Chondrocyte (in vitro differentiated cells): Measurements from ENCODE around the gene SH3PXD2A. TPM values are rescaled to one million over a fixed set of nuclear protein-coding genes. Genes with fewer than 3 reads are reported as not detected.

Source experiments
- DNase-seq: peaks from one replicate; pipeline ENCODE4 v3.0.0; 2021; ENCODE audit warnings: mixed read lengths, low spot score
- H3K27ac Mint-ChIP-seq: one replicate; pipeline ENCODE4 v1.8.0; 2021; ENCODE audit warnings: mild to moderate bottlenecking, moderate library complexity, mixed read lengths; ENCODE audit not compliant: unreplicated experiment
- H3K27me3 Mint-ChIP-seq: 2 replicates; pipeline ENCODE4 v1.8.0; 2021; ENCODE audit warnings: low read depth, mixed read lengths
- H3K36me3 Mint-ChIP-seq: 2 replicates; pipeline ENCODE4 v1.8.0; 2021; ENCODE audit warnings: low read depth, mixed read lengths
- H3K4me1 Mint-ChIP-seq: 2 replicates; pipeline ENCODE4 v1.8.0; 2021; ENCODE audit warnings: low read depth, mild to moderate bottlenecking, mixed read lengths
- H3K4me3 Mint-ChIP-seq: one replicate; pipeline ENCODE4 v1.8.0; 2021; ENCODE audit warnings: mild to moderate bottlenecking, moderate library complexity, mixed read lengths; ENCODE audit not compliant: unreplicated experiment
- H3K9me3 Mint-ChIP-seq: 2 replicates; pipeline ENCODE4 v1.8.0; 2021; ENCODE audit warnings: low read depth, mixed read lengths
- CTCF ChIP-seq: fragments of 200-600 bp; sonication (generic); IDR thresholded peaks from 2 replicates; pipeline ENCODE4 v1.5.0; 2021; ENCODE audit warnings: antibody characterized with exemption, mild to moderate bottlenecking, moderate library complexity
- total RNA-seq: library from RNA; stranded (reverse); gene quantifications from 3 replicates; pipeline ENCODE4 v1.2.1, GENCODE V29; 2021

Gene SH3PXD2A
- total RNA-seq, 1 donor from 2014 or later: 46.0 TPM

GRCh38 chr10:103791858-103792257 lies 63.5 kb downstream of the SH3PXD2A start:
- Mint-ChIP-seq H3K27ac (no peak overlapping the region), H3K27me3 (no peaks in the 10 kb centered on the region), H3K9me3 (no peaks in the 10 kb centered on the region), H3K36me3 (no peaks in the 10 kb centered on the region), H3K4me1 (no peaks in the 10 kb centered on the region), H3K4me3 (no peak overlapping the region)
- TF ChIP-seq CTCF: no peak
- DNase-seq: no peak

- Mint-ChIP-seq H3K27ac (no peak overlapping the region), H3K4me1 (no peaks in the 10 kb centered on the region), H3K4me3 (no peak overlapping the region), H3K36me3 (no peaks in the 10 kb centered on the region), H3K27me3 (no peaks in the 10 kb centered on the region), H3K9me3 (no peaks in the 10 kb centered on the region)
- no peak for TF ChIP-seq CTCF
- no peak for DNase-seq
Observed at GRCh38 chr10:103791291-103791690, 64.1 kb downstream of the SH3PXD2A start.

GRCh38 chr10:103790580-103790979 lies 64.8 kb downstream of the SH3PXD2A start:
- Mint-ChIP-seq H3K4me1 (no peaks in the 10 kb centered on the region), H3K4me3 (no peak overlapping the region), H3K27me3 (peaks cover 2% of the 10 kb centered on the region), H3K36me3 (no peaks in the 10 kb centered on the region), H3K9me3 (no peaks in the 10 kb centered on the region), H3K27ac (no peak overlapping the region)
- TF ChIP-seq CTCF: no peak
- no peak for DNase-seq

DNA sequence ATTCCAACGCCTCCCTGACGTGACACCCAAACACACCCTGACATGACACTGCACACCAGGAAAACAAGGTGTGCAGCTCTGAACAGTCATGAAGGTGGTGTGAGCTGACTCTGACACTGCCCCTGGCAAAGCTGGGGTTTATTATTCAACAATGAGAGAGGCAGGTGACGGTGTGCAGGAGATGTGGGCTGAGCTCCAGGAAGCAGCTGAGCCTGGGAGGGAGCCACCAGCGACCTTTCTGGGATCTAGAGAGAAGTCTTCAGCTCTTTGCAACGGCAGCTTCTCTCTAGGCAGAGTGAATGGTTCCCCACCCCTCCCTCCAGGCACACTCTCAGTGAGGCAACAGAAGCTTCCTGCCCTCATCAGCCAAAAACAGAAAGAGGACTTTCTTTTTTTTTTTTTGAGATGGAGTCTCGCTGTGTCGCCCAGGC lies 65.6 kb downstream of the SH3PXD2A start:
- no peak for DNase-seq
- Mint-ChIP-seq H3K27ac (no peak overlapping the region), H3K4me1 (no peaks in the 10 kb centered on the region), H3K4me3 (no peak overlapping the region), H3K36me3 (no peaks in the 10 kb centered on the region), H3K27me3 (peaks cover 7% of the 10 kb centered on the region), H3K9me3 (no peaks in the 10 kb centered on the region)
- TF ChIP-seq CTCF: no peak

GRCh38 chr10:103789161-103789560 lies 66.2 kb downstream of the SH3PXD2A start:
- peaks cover 11% of the 10 kb centered on the region for H3K27me3 Mint-ChIP-seq
- H3K36me3 Mint-ChIP-seq: no peaks in the 10 kb centered on the region
- no peak overlapping the region for H3K4me3 Mint-ChIP-seq
- DNase-seq: no peak
- H3K9me3 Mint-ChIP-seq: no peaks in the 10 kb centered on the region
- no peak overlapping the region for H3K27ac Mint-ChIP-seq
- no peaks in the 10 kb centered on the region for H3K4me1 Mint-ChIP-seq
- no peak for TF ChIP-seq CTCF
